ENCODE results near the gene KCNH2. TPM values are rescaled to one million over a fixed set of nuclear protein-coding genes. Genes with fewer than 3 reads are reported as not detected.
"Not testable (repeated sequence)": the region's sequence is repeated elsewhere in the genome, so short reads cannot be mapped to it uniquely, and the experiment has no call there.

Gene KCNH2
- total RNA-seq, 1 donor = 0.94 TPM

DNA sequence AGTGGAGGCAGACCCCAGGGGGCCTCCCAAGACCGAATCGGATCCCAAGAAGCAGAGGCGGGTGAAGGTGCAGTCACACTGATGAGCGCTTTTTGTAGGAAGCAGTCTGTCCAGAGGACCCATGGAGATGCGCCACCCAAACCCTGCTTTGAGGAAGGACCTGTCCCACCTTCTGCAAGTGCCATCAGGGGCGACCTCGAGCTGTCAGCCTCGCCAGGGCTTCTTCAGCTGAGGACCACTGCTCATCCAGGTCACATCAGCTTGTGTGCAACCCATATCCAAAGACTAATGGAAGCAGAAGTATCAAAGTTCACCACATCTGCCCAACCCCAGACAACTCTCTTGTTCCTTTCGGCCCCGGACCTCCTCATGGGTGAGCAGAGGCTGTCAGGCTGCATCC is 61.5 kb downstream of the KCNH2 start:
- no peak overlapping the region for H3K4me3 ChIP-seq (ENCODE audit: low read length)
- H3K4me1 ChIP-seq (ENCODE audit: insufficient read depth, low read length) = no peaks in the 10 kb centered on the region
- no peaks in the 10 kb centered on the region for H3K9me3 ChIP-seq (ENCODE audit: low read depth, low read length)
- no peaks in the 10 kb centered on the region for H3K27me3 ChIP-seq (ENCODE audit: insufficient read depth, low read length)

DNA sequence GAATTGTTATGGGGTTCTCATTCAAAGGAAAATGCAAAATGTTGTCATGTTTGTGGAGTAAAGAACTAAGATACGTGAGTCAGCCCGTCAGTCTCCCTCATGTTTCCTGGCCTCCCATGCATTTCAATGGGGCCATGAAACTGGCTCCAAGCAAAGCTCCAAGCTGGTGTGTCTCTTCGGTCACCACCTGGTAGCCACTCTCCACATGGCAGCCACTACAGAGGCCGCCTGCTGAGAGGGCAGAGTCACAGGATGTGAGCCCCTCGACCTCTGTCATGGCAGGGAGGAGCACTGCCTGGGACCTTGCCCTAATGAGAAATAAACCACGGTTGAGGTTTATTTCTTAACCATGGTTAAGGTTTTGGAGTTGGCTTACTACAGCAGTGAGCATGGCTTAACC is 63.2 kb downstream of the KCNH2 start:
- H3K27me3 ChIP-seq (ENCODE audit: insufficient read depth, low read length) = no peaks in the 10 kb centered on the region
- H3K4me3 ChIP-seq (ENCODE audit: low read length) = no peak overlapping the region
- no peaks in the 10 kb centered on the region for H3K9me3 ChIP-seq (ENCODE audit: low read depth, low read length)
- no peaks in the 10 kb centered on the region for H3K4me1 ChIP-seq (ENCODE audit: insufficient read depth, low read length)

DNA sequence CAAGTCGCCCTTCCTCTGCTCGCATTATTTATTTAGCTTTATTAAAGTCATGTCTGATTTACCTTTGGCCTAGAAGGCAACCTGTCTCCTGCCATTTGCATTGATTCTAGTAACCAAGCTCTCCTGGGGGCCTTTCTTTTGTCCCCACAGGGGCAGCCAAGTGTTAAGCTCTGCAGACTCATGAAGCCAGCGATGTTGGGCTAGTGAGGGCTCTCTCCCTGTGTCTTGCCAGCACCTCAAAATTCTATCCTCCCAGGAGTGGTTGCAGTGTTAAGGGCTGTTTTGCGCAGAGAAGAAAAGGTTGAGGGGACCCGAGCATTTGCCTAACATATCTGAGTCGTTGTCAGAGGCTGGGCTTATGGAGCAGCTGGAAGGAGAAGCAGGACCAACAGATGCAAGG is 63.9 kb downstream of the KCNH2 start:
- H3K27me3 ChIP-seq (ENCODE audit: insufficient read depth, low read length) = no peaks in the 10 kb centered on the region
- H3K4me1 ChIP-seq (ENCODE audit: insufficient read depth, low read length) = peaks cover 1% of the 10 kb centered on the region
- H3K9me3 ChIP-seq (ENCODE audit: low read depth, low read length) = no peaks in the 10 kb centered on the region
- no peak overlapping the region for H3K4me3 ChIP-seq (ENCODE audit: low read length)

DNA sequence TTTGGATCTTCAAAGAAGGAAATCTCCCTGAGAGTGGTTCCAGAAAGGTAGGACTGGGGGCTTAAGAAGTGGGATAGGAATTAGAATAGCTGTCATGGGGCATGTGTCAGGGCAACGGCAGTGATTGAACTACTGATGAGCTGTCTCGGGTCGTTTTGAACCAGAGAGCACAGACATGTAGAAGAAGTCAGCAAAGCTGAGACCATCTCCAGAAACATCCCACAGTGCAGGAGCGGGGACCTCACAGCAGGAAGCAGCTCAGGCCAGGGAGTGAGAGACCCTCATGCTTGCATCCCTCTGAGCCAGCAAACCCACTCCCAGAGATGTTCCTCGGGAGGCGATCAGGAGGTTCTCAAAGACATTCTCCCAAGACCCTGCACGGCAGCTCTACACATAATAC is 65.7 kb downstream of the KCNH2 start:
- H3K4me3 ChIP-seq (ENCODE audit: low read length) = no peak overlapping the region
- no peaks in the 10 kb centered on the region for H3K9me3 ChIP-seq (ENCODE audit: low read depth, low read length)
- H3K4me1 ChIP-seq (ENCODE audit: insufficient read depth, low read length) = peaks cover 5% of the 10 kb centered on the region
- H3K27me3 ChIP-seq (ENCODE audit: insufficient read depth, low read length) = no peaks in the 10 kb centered on the region

DNA sequence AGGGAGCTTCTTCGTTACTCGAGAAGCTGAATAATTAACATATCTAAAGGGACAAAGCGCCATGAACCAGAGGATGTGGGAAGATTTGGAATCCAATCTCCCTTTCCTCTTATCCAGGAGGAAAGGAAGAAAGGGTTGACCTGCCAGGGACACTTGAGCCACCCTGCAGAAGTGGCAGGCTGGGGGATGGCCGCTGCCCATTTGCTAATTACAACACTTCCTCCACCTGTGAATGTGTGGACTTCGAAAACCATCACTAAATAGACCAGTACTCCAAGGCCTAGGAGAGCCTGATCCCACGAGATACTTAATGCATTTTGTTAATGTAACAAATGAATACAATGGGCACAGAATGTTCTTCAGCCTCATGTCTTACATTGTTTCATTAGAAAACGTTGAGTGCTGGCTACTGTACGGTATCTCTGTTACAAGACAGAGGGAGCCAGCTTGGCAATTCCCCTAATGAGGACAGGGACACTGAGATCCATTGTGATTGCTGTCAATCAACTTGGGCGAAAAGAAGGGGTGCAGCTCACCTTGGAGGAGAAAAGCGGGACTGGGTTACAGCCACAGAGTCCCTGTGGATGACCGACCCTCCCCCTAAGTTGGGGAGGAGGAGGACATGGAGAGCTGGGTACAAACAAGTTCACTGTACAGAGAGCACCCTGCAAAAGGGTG is 66.4 kb downstream of the KCNH2 start:
- peaks cover 4% of the 10 kb centered on the region for H3K27me3 ChIP-seq (ENCODE audit: insufficient read depth, low read length)
- no peaks in the 10 kb centered on the region for H3K9me3 ChIP-seq (ENCODE audit: low read depth, low read length)
- peaks cover 5% of the 10 kb centered on the region for H3K4me1 ChIP-seq (ENCODE audit: insufficient read depth, low read length)
- H3K4me3 ChIP-seq (ENCODE audit: low read length) = no peak overlapping the region

DNA sequence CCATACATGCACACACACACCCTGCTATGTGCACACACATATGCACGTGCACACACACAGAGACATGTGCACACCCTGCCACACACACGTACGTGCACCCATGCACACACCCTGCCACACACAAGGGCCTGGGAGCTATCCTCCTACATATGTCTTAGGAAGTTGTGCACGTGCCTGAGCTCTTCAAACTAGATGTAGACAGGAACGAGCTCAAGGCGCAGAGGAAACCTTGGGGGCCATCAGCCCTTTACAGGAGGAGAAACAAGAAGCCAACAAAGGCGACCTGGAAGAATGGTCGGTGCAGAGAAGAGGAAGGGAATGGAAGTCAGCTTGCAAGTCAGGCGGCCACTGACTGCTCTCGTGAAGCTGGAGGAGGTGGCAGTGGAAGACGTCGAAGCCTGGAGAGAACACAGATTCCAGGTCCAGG is 67.1 kb downstream of the KCNH2 start:
- Histone ChIP-seq H3K9me3 (ENCODE audit: low read depth, low read length) (no peaks in the 10 kb centered on the region), H3K4me1 (ENCODE audit: insufficient read depth, low read length) (peaks cover 5% of the 10 kb centered on the region), H3K4me3 (ENCODE audit: low read length) (no peak overlapping the region), H3K27me3 (ENCODE audit: insufficient read depth, low read length) (peaks cover 4% of the 10 kb centered on the region)

DNA sequence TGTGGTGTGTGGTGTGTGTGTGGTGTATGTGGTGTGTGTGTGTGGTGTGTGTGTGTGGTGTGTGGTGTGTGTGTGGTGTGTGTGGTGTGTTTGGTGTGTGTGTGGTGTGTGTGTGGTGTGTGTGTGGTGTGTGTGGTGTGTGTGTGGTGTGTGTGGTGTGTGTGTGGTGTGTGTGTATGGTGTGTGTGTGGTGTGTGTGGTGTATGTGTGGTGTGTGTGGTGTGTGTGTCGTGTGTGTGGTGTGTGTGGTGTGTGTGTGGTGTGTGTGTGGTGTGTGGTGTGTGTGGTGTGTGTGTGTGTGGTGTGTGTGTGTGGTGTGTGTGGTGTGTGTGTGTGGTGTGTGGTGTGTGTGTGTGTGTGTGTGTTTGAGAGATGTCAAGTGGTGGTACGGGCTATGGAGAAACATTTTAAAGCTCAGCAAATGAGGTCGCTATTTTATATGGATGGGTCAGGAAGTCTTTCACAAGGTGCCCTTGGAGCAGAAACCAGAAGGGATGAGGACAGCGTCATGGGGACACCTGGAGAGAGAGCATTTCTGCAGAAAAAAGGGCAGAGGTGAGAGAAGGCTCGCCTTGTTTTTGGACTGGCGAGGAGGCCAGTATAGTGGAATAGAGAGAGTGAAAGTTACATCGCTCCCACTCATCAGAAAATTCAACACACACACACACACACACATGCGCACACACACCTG is 67.7 kb downstream of the KCNH2 start:
- not testable (repeated sequence) for H3K27me3 ChIP-seq (ENCODE audit: insufficient read depth, low read length); H3K4me3 ChIP-seq (ENCODE audit: low read length); H3K9me3 ChIP-seq (ENCODE audit: low read depth, low read length); H3K4me1 ChIP-seq (ENCODE audit: insufficient read depth, low read length)

DNA sequence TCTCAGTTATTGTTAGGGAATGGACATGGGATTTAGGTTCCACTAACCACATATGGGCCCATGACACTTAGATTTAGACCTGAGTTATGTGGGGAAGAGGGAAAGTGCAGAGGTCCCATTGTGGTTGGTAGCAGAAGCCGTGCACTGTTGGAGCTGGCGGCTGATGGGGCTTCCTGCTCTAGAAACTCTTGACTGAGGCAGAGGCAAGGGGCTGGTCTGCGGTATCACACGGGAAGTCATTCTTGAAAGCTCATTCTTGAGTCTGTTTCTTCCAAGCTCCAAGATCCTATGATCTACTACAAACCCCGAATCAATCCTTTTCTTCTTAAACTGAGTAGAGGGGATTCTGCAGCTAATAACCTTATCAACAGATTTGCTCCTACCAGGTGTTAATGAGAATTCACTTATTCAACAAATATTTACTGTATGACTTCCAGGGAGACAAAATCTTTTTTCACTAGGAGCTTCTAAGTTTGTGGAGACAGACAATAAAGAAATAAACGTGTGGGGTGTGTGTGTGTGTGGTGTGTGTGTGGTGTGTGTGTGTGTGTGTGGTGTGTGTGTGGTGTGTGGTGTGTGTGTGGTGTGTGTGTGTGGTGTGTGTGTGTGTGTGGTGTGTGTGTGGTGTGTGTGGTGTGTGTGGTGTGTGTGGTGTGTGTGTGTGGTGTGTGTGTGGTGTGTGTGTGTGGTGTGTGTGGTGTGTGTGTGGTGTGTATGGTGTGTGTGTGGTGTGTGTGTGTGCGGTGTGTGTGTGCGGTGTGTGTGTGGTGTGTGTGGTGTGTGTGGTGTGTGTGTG is 68.7 kb downstream of the KCNH2 start:
- H3K27me3 ChIP-seq (ENCODE audit: insufficient read depth, low read length) = peaks cover 16% of the 10 kb centered on the region
- peaks cover 5% of the 10 kb centered on the region for H3K4me1 ChIP-seq (ENCODE audit: insufficient read depth, low read length)
- no peaks in the 10 kb centered on the region for H3K9me3 ChIP-seq (ENCODE audit: low read depth, low read length)
- no peak overlapping the region for H3K4me3 ChIP-seq (ENCODE audit: low read length)

DNA sequence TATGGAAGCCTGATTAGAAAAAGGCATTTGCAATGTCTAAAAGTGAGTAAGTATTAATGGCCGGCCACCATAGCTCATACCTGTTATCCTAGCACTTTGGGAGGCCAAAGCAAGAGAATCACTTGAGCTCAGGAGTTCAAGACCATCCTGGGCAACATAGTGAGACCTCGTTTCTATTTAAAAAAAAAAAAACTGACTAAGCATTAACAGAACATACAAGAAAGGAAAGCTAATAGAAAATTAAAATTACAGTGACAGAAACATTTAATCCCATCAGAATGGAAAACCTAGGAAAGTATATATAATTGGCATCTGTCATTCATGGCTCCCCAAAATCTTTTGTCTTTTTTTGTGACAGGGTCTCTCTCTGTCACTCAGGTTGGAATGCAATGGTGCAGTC is 69.9 kb downstream of the KCNH2 start:
- no peak overlapping the region for H3K4me3 ChIP-seq (ENCODE audit: low read length)
- H3K9me3 ChIP-seq (ENCODE audit: low read depth, low read length) = no peaks in the 10 kb centered on the region
- H3K4me1 ChIP-seq (ENCODE audit: insufficient read depth, low read length) = peaks cover 5% of the 10 kb centered on the region
- peaks cover 24% of the 10 kb centered on the region for H3K27me3 ChIP-seq (ENCODE audit: insufficient read depth, low read length)

DNA sequence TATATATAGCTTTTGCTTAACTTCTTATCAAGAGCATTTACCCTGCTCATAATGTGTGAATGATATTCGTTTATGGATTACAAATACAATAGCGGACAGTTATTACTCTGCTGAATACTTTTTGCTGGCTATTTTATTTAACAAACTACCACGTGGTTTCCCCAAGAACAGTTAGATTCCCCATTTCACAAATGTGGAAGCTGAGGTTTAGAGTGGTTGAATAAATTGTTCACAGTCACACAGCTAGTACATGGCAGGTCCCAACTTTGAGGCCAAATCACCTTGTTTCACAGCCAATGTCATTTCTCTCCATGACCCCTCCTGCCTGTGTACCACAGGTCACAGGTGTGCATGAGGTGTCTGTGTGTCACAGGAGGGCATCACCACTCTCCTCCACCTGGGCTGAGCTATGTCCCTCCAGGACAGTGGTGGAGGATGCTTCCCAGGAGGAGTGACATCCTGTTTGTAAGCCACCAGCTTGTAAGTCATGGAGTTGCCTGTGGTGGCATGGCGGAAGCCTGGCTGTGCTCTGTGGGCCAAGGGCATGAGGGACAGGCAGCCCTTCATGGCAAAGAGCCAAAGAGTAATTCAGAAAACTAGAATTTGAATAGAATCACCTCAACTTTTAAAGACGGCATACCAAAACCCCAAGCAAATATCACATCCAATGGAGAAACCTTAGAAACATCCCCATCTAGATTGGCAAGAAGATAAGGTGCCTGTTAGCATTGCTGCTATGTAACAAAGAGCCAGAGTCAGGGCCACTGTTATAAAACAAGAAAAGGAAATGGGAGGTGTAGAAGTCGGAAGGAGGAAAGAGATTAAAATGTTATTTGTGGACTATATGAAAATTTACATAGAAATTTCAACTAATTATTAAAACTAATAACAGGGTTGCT is 73.9 kb downstream of the KCNH2 start:
- Histone ChIP-seq H3K9me3 (ENCODE audit: low read depth, low read length) (no peaks in the 10 kb centered on the region), H3K4me3 (ENCODE audit: low read length) (no peak overlapping the region), H3K27me3 (ENCODE audit: insufficient read depth, low read length) (peaks cover 28% of the 10 kb centered on the region), H3K4me1 (ENCODE audit: insufficient read depth, low read length) (peaks cover 4% of the 10 kb centered on the region)

DNA sequence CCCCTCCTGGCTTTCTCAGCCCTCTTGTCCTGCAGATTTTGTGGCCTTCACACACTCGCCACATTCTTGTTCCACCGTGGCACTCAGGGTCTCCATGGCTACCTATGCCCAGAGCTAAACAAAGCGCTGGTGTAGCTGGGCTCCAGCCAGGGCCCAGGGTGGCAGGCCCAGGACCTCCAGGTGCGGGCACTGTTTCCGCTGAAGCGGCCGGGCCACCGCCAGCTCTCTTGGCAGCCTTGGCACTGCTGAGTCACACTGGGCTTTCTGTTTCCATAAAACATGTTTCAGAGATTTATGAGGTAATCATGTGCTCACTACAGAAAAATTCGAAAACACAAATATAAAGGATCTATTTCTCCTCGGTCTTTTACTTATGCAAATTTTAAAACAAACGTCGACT is 74.5 kb downstream of the KCNH2 start:
- H3K4me3 ChIP-seq (ENCODE audit: low read length) = no peak overlapping the region

DNA sequence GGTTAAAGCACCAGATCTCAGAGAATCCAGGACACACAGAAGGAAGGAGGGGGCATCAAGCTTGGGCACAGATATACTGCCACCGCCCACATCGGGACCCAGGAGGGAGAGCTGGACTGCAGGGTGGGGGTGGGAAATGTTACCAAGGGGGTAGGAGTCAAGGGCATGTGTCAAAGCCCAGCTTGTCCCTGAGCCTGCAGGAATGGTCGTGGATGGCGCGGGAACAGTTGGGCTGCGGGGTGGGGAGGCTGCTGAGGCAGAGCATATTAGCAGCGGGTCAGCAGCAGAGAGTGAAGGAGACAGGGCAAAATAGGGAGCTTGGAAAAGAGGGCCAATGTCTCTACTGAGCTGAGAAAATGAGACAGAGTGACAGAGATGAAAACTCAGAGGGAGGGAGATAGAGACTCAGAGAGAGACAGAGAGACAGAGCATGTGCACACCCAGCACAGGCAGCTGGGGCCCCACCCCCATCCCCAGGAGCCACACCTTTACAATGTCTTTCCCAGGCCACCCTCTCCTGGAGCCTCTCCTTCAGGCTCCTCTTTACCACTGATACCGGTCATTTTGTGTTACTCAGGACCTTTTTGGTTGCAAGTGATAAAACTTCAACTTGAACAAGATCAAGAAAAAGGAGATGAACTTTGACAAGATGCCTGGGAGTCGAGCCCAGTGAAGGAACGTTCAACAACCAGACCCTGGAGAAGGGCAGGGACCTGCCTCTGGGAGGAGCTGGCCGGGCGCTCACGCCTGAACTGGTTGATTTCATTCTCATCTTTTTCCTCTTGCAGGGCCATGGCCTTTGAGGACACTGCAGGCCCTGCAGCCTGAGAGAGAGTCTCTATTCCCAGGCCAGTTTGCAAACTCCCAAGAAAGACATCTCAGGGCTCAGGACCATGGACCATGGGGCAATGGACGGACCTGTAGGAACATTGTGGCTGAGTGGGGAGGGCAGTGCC is 75.8 kb downstream of the KCNH2 start:
- peaks cover 4% of the 10 kb centered on the region for H3K4me1 ChIP-seq (ENCODE audit: insufficient read depth, low read length)
- H3K4me3 ChIP-seq (ENCODE audit: low read length) = no peak overlapping the region
- H3K27me3 ChIP-seq (ENCODE audit: insufficient read depth, low read length) = peaks cover 35% of the 10 kb centered on the region
- H3K9me3 ChIP-seq (ENCODE audit: low read depth, low read length) = no peaks in the 10 kb centered on the region

More for the DNA sequence above, 74.5 kb downstream of the KCNH2 start:
- H3K9me3 ChIP-seq (ENCODE audit: low read depth, low read length) = no peaks in the 10 kb centered on the region
- no peaks in the 10 kb centered on the region for H3K4me1 ChIP-seq (ENCODE audit: insufficient read depth, low read length)
- H3K27me3 ChIP-seq (ENCODE audit: insufficient read depth, low read length) = peaks cover 29% of the 10 kb centered on the region

DNA sequence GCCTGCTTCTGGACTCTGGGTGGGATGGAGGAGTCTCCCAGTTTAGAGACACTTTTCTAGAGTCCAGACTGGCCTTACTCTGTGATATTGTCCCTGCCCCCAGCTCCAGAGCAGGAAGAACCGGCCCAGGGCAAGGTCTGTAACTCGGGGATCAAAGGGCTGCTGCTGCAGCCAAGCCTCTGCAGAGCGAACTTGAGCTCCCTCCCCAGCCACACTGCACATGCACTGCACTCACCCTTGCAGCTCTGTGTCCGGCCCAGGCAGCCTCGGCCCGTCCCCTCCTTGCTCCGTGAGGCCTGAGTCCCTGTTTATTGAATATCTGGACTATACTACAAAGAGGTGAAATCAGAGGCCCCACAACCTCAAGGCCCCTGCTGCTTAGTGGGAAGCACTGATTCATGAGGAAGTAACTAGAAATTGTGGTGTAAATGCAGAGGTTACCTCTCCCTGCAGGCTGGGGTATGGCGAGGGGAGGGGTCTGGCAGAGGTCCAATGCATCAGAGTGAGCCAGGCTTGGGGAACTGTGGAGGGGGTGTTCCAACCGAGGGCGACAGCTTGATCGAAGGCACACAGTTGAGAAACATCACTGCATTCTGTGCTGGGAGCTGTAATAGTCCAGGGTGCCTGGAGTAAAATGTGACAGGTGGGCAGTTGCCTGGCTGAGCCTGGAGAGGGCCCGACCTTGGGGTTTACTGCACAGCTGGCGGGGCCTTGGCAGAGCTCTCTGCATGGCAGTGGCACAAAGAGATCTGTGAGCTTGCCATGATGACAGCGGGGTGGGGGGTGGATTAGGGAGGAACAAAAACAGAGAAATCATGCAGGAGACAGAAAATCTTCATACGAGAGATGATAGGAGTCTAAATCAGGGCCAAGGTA is 76.7 kb downstream of the KCNH2 start:
- peaks cover 31% of the 10 kb centered on the region for H3K27me3 ChIP-seq (ENCODE audit: insufficient read depth, low read length)
- no peaks in the 10 kb centered on the region for H3K9me3 ChIP-seq (ENCODE audit: low read depth, low read length)
- peaks cover 4% of the 10 kb centered on the region for H3K4me1 ChIP-seq (ENCODE audit: insufficient read depth, low read length)
- no peak overlapping the region for H3K4me3 ChIP-seq (ENCODE audit: low read length)
